SIG-M5 (cell line): ENCODE data around the gene CCDC174.
A peak's percentile ranks its signal among the peaks of the same experiment; 100 is the strongest.

ENCODE experiments used
- DNase-seq: peaks from one replicate; lab custom pipeline; 2025; lab: John Stamatoyannopoulos, UW

The CCDC174 gene

GRCh38 chr3:14652360-14652907 lies 872 bp downstream of the CCDC174 start:
- DNase-seq: peak; percentile 39

- DNase-seq: no peak
These were observed 6.0 kb downstream of the CCDC174 start for GRCh38 chr3:14657579-14657978.

GRCh38 chr3:14658978-14659377 lies 7.4 kb downstream of the CCDC174 start:
- DNase-seq: no peak

GRCh38 chr3:14660942-14661341 lies 9.4 kb downstream of the CCDC174 start:
- no peak for DNase-seq

GRCh38 chr3:14663396-14664135 lies 12.0 kb downstream of the CCDC174 start:
- DNase-seq: no peak

- no peak for DNase-seq
These were observed 12.6 kb downstream of the CCDC174 start for GRCh38 chr3:14664170-14664569.

- no peak for DNase-seq
These were observed 21.0 kb downstream of the CCDC174 start for GRCh38 chr3:14672588-14672987.

GRCh38 chr3:14674841-14675240 lies 23.3 kb downstream of the CCDC174 start, which contains the start of gene C3orf20:
Gene C3orf20, plus strand, starts transcription at chr3:14675141. Its CDS starts 7,573 bp downstream, at chr3:14682714.
- no peak for DNase-seq

GRCh38 chr3:14676881-14677280 lies 25.3 kb downstream of the CCDC174 start:
- no peak for DNase-seq

GRCh38 chr3:14678015-14678503 lies 26.5 kb downstream of the CCDC174 start:
- no peak for DNase-seq

- DNase-seq: no peak
These were observed 28.6 kb downstream of the CCDC174 start for GRCh38 chr3:14680115-14680514.

- DNase-seq: no peak
These were observed 29.2 kb downstream of the CCDC174 start for GRCh38 chr3:14680716-14681115.

GRCh38 chr3:14684447-14684846 lies 32.9 kb downstream of the CCDC174 start:
- no peak for DNase-seq

GRCh38 chr3:14685179-14685578 lies 33.6 kb downstream of the CCDC174 start:
- no peak for DNase-seq

GRCh38 chr3:14687360-14687759 lies 35.8 kb downstream of the CCDC174 start:
- no peak for DNase-seq

GRCh38 chr3:14688525-14688924 lies 37.0 kb downstream of the CCDC174 start:
- no peak for DNase-seq

- DNase-seq: no peak
These were observed 37.9 kb downstream of the CCDC174 start for GRCh38 chr3:14689247-14689980.

- peak; percentile 17 for DNase-seq
These were observed 39.7 kb downstream of the CCDC174 start for GRCh38 chr3:14691239-14691638.

GRCh38 chr3:14691719-14692118 lies 40.2 kb downstream of the CCDC174 start:
- no peak for DNase-seq

- no peak for DNase-seq
These were observed 47.2 kb downstream of the CCDC174 start for GRCh38 chr3:14698601-14699244.

- DNase-seq: no peak
These were observed 48.1 kb downstream of the CCDC174 start for GRCh38 chr3:14699643-14700042.

GRCh38 chr3:14700891-14701290 lies 49.3 kb downstream of the CCDC174 start:
- DNase-seq: no peak
